Activated CD4-positive, alpha-beta T cell treated with anti-CD3 and anti-CD28 coated beads for 36 hours (primary cell): Measurements from ENCODE around the gene KIF23. TPM values are rescaled to one million over a fixed set of nuclear protein-coding genes. Genes with fewer than 3 reads are reported as not detected.
"Not testable (repeated sequence)": the region's sequence is repeated elsewhere in the genome, so short reads cannot be mapped to it uniquely, and the experiment has no call there.

Source experiments
- ATAC-seq: fragments of 200-7000 bp; cut with Tn5 transposase; one replicate; pipeline ENCODE4 v1.10.0; 2021; ENCODE audit warnings: mild to moderate bottlenecking, moderate library complexity
- CTCF ChIA-PET: fragments of 350-600 bp; sonication (Branson Sonifier 250); formaldehyde crosslinking; loops from one replicate; lab custom pipeline; 2021; ENCODE audit warnings: antibody characterized with exemption; lab: Charles Lee
- POLR2A ChIA-PET: fragments of 350-600 bp; sonication (Branson Sonifier 250); formaldehyde crosslinking; loops from one replicate; lab custom pipeline; 2021; ENCODE audit warnings: antibody characterized with exemption, inconsistent platforms; lab: Charles Lee
- DNase-seq: peaks from one replicate; pipeline ENCODE4 v3.0.0-alpha.2; 2020
- H3K27ac Mint-ChIP-seq: one replicate; pipeline ENCODE4 v1.8.0; 2021; ENCODE audit warnings: mixed read lengths
- H3K27me3 Mint-ChIP-seq: one replicate; pipeline ENCODE4 v1.8.0; 2021; ENCODE audit warnings: mixed read lengths
- H3K36me3 Mint-ChIP-seq: one replicate; pipeline ENCODE4 v1.8.0; 2021; ENCODE audit warnings: low read depth, mixed read lengths
- H3K4me1 Mint-ChIP-seq: one replicate; pipeline ENCODE4 v1.8.0; 2021; ENCODE audit warnings: mixed read lengths
- H3K4me3 Mint-ChIP-seq: one replicate; pipeline ENCODE4 v1.8.0; 2021; ENCODE audit warnings: mild to moderate bottlenecking, moderate library complexity, mixed read lengths
- H3K9me3 Mint-ChIP-seq: one replicate; pipeline ENCODE4 v1.8.0; 2021; ENCODE audit warnings: low read depth, mixed read lengths
- intact Hi-C, 2 experiments: fragments of 100-400 bp; cut with DNase I in 1 of 2; cut with micrococcal nuclease in 1 of 2; formaldehyde crosslinking; loops; one replicate each; pipeline versions ENCODE4 v1.14.2 to v1.15.1; 2022 to 2024; cut with DNase I, micrococcal nuclease
- total RNA-seq, 2 experiments: library from RNA; stranded (reverse); gene quantifications; one replicate each; pipeline ENCODE4 v1.2.3, GENCODE V29; 2021

The KIF23 gene
- total RNA-seq, 2 experiments from 2014 or later, result 47.2 to 48.0 TPM

DNA sequence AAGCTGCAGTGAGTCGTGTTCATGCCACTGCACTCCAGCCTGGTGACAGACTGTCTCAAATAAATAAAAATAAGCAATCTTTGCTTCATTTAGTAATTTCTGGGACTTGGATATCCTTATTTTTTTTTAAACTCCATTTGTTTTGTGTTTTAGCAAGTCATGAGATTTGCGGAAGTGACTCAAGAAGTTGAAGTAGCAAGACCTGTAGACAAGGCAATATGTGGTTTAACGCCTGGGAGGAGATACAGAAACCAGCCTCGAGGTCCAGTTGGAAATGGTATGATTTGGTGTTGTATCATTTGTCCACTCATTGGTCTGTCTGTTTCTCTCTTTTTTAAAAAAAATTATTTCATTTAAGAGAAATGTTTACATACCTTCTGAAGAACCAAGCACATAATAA lies 21.8 kb downstream of the KIF23 start:
- intact Hi-C loops, result no loop called here
- no peak overlapping the region for H3K27ac Mint-ChIP-seq
- ATAC-seq (no peak), DNase-seq (no peak)
- H3K36me3 Mint-ChIP-seq, result peaks cover 52% of the 10 kb centered on the region
- ChIA-PET POLR2A (no interaction called here), CTCF (interaction anchor here (0.6 kb wide), 1 partner anchor 16 kb away, joined by 3 read pairs; no protein-coding TSS in a partner anchor)
- H3K4me1 Mint-ChIP-seq, result no peaks in the 10 kb centered on the region
- H3K27me3 Mint-ChIP-seq, result no peaks in the 10 kb centered on the region
- H3K4me3 Mint-ChIP-seq, result no peak overlapping the region
- no peaks in the 10 kb centered on the region for H3K9me3 Mint-ChIP-seq

DNA sequence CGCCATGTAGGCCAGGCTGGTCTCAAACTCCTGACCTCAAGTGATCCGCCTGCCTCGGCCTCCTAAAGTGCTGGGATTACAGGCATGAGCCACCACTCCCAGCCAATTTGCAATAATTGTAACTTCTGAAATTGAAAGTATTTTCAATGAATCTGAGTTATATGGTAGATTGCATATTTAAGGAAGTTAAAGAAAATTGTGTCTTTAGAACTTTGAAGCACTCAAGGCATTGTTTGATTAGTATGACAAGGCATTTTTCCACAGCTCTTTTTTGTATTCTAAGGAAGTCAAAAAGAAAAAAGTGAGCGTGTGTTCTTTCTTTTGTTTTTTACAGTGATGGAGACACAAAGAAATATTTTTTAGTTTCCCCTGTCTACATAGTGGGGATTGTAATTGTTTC lies 22.8 kb downstream of the KIF23 start:
- intact Hi-C loops, result no loop called here
- ChIA-PET POLR2A (no interaction called here), CTCF (interaction anchor here (0.6 to 1.1 kb wide), 2 partner anchors 15 to 28 kb away, joined by 3 read pairs; no protein-coding TSS in a partner anchor)
- Mint-ChIP-seq H3K36me3 (peaks cover 54% of the 10 kb centered on the region), H3K27ac (no peak overlapping the region), H3K4me3 (no peak overlapping the region), H3K27me3 (no peaks in the 10 kb centered on the region), H3K4me1 (no peaks in the 10 kb centered on the region), H3K9me3 (no peaks in the 10 kb centered on the region)
- no peak for DNase-seq
- no peak for ATAC-seq

GRCh38 chr15:69439623-69440022 lies 25.5 kb downstream of the KIF23 start:
- DNase-seq (no peak), ATAC-seq (no peak)
- H3K9me3 Mint-ChIP-seq, result no peaks in the 10 kb centered on the region
- no peak overlapping the region for H3K27ac Mint-ChIP-seq
- ChIA-PET CTCF (interaction anchor here (0.7 kb wide), 1 partner anchor 23 kb away, joined by 3 read pairs; no protein-coding TSS in a partner anchor), POLR2A (no interaction called here)
- intact Hi-C loops, result loop anchor here in 1 of 2 experiments (10.0 kb wide), 1 partner anchor 625 kb away; no protein-coding TSS in a partner anchor
- peaks cover 18% of the 10 kb centered on the region for H3K4me1 Mint-ChIP-seq
- H3K36me3 Mint-ChIP-seq, result peaks cover 60% of the 10 kb centered on the region
- no peak overlapping the region for H3K4me3 Mint-ChIP-seq
- H3K27me3 Mint-ChIP-seq, result no peaks in the 10 kb centered on the region

- no peak overlapping the region for H3K4me3 Mint-ChIP-seq
- no peaks in the 10 kb centered on the region for H3K27me3 Mint-ChIP-seq
- ATAC-seq, result peak; percentile 96
- peaks cover 18% of the 10 kb centered on the region for H3K4me1 Mint-ChIP-seq
- peak overlapping the region; percentile 72 for H3K27ac Mint-ChIP-seq
- H3K9me3 Mint-ChIP-seq, result no peaks in the 10 kb centered on the region
- intact Hi-C loops, result loop anchor here (1.0 to 10.0 kb wide), 2 partner anchors 9 to 628 kb away; partner anchors contain the start of gene RPLP1 (in 1 of the 2)
- POLR2A ChIA-PET, result interaction anchor here (0.9 to 1.3 kb wide), 2 partner anchors 9 to 13 kb away, joined by 3 to 26 read pairs; partner anchors contain the start of gene RPLP1
- CTCF ChIA-PET, result no interaction called here
- DNase-seq, result no peak
- H3K36me3 Mint-ChIP-seq, result peaks cover 57% of the 10 kb centered on the region
These were observed 29.0 kb downstream of the KIF23 start for GRCh38 chr15:69443032-69443611.

GRCh38 chr15:69444686-69445085 lies 30.5 kb downstream of the KIF23 start:
- DNase-seq (no peak), ATAC-seq (no peak)
- Mint-ChIP-seq H3K4me3 (no peak overlapping the region), H3K27me3 (no peaks in the 10 kb centered on the region), H3K27ac (no peak overlapping the region), H3K9me3 (no peaks in the 10 kb centered on the region), H3K36me3 (peaks cover 52% of the 10 kb centered on the region), H3K4me1 (peaks cover 18% of the 10 kb centered on the region)
- intact Hi-C loops, result loop anchor here in 1 of 2 experiments (10.0 kb wide), 1 partner anchor 630 kb away; no protein-coding TSS in a partner anchor
- CTCF ChIA-PET, result no interaction called here
- POLR2A ChIA-PET, result no interaction called here

- Mint-ChIP-seq H3K4me3 (no peak overlapping the region), H3K27ac (no peak overlapping the region), H3K9me3 (no peaks in the 10 kb centered on the region), H3K36me3 (peaks cover 35% of the 10 kb centered on the region), H3K27me3 (no peaks in the 10 kb centered on the region), H3K4me1 (peaks cover 21% of the 10 kb centered on the region)
- POLR2A ChIA-PET, result no interaction called here
- no peak for DNase-seq
- no peak for ATAC-seq
- CTCF ChIA-PET, result interaction anchor here (0.5 to 1.3 kb wide), 4 partner anchors 15 to 276 kb away, joined by 3 to 4 read pairs (median 4); no protein-coding TSS in a partner anchor
- intact Hi-C loops, result loop anchor here in 1 of 2 experiments (10.0 kb wide), 1 partner anchor 632 kb away; no protein-coding TSS in a partner anchor
These were observed 32.8 kb downstream of the KIF23 start for GRCh38 chr15:69446953-69447352.

DNA sequence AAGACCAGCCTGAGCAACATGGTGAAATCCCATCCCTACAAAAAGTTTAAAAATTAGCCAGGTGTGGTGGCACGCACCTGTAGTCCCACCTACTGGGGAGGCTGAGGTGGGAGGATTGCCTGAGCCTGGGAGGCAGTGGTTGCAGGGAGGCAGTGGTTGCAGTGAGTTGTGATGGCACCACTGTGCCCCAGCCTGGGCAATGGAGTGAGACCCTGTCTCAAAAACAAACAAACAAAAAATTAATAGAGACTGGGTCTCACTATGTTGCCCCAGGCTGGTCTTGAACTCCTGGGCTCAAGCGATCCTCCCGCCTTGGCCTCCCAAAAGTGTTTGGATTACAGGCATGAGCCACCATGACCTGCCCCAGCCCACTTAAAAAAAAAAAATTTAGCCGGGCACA lies 36.1 kb downstream of the KIF23 start:
- ATAC-seq, H3K4me3 Mint-ChIP-seq, H3K27me3 Mint-ChIP-seq, DNase-seq, H3K9me3 Mint-ChIP-seq, POLR2A ChIA-PET, H3K27ac Mint-ChIP-seq: not testable (repeated sequence)
- intact Hi-C loops, result loop anchor here in 1 of 2 experiments (5.0 kb wide), 2 partner anchors 1173 to 1312 kb away; partner anchors contain the start of genes FEM1B and UACA
- CTCF ChIA-PET, result interaction anchor here (3.5 kb wide), 1 partner anchor 12 kb away, joined by 41 read pairs; no protein-coding TSS in a partner anchor
- Mint-ChIP-seq H3K36me3 (peaks cover 46% of the 10 kb centered on the region), H3K4me1 (peaks cover 12% of the 10 kb centered on the region)

DNA sequence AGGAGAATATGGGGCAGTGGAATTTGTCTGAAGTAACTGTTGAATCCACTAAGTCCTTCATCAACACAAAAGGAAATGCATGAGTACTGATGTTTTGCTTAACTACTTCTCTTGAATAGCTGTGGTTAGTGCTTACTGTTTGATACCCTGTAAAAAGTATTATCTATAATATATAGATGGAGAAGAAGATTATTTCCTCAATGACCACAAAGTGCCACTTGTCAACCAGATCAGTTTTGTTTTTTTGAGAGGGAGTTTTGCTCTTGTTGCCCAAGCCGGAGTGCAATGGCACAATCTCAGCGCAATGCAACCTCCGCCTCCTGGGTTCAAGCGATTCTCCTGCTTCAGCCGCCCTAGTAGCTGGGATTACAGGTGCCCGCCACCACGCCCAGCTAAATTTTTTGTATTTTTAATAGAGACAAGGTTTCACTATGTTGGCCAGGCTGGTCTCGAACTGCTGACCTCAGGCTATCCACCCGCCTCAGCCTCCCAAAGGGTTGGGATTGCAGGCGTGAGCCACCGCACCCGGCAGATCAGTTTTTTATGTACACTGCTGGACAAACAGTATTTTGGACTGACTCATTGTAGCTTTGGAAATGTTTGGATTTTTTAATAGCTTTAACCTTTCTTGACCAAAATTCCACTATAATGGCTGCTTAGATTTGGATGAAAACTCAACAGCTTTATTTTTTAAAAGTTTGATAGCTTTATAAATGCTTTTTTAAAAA lies 37.0 kb downstream of the KIF23 start:
- peak overlapping the region; percentile 99 for H3K27ac Mint-ChIP-seq
- intact Hi-C loops, result loop anchor here in 1 of 2 experiments (5.0 kb wide), 2 partner anchors 1174 to 1311 kb away; partner anchors contain the start of genes FEM1B and UACA
- POLR2A ChIA-PET, result interaction anchor here (0.7 to 4.1 kb wide), 4 partner anchors 8 to 393 kb away, joined by 3 to 26 read pairs (median 22); partner anchors contain the start of gene KIF23
- no peak for DNase-seq
- ATAC-seq, result no peak
- CTCF ChIA-PET, result interaction anchor here (0.6 to 3.5 kb wide), 4 partner anchors 11 to 152 kb away, joined by 3 to 41 read pairs (median 14); no protein-coding TSS in a partner anchor
- no peaks in the 10 kb centered on the region for H3K9me3 Mint-ChIP-seq
- H3K4me3 Mint-ChIP-seq, result peak overlapping the region; percentile 91
- peaks cover 22% of the 10 kb centered on the region for H3K4me1 Mint-ChIP-seq
- H3K27me3 Mint-ChIP-seq, result no peaks in the 10 kb centered on the region
- H3K36me3 Mint-ChIP-seq, result peaks cover 48% of the 10 kb centered on the region

DNA sequence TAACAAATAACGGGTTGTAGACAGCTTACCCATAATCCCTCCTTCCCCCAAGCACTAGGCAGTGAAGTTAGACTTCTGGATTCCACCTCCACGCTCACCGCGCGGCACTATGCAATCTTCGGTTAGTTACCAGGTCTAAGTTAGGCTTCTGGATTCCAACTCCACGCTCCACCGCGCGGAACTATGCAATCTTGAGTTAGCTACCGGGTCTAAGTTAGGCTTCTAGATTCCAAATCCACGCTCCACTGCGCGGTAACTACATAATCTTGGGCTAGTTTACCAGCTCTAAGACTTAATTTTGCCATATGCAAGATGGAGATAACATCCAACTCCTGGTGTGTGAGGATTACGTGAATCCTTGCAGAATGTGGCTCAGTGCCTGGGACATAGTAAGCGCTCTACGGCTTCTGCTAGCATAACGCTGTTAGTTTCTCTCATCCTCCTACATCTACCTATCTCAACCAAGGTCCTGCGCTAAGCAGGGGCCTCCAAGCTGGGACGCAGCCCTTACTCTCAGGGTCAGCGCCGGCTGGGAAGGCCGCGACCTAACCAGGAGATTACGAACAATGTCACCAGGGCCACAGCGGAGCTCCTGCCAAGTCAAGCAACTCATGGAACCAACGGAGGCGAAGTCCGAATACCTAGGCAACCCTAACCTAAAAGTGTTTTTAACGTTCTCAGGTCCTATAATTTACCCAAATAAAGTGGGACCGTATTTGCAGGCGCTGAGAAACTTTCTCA lies 38.0 kb downstream of the KIF23 start:
- H3K27me3 Mint-ChIP-seq, result no peaks in the 10 kb centered on the region
- H3K27ac Mint-ChIP-seq, result peak overlapping the region; percentile 99
- H3K9me3 Mint-ChIP-seq, result no peaks in the 10 kb centered on the region
- DNase-seq, result peak; percentile 58
- peak; percentile 37 for ATAC-seq
- ChIA-PET POLR2A (interaction anchor here (0.5 to 4.1 kb wide), 9 partner anchors 9 to 1096 kb away, joined by 3 to 43 read pairs (median 6); partner anchors contain the start of genes GLCE and KIF23), CTCF (interaction anchor here (0.7 to 3.5 kb wide), 5 partner anchors 10 to 1084 kb away, joined by 3 to 41 read pairs (median 7); no protein-coding TSS in a partner anchor)
- H3K4me1 Mint-ChIP-seq, result peaks cover 24% of the 10 kb centered on the region
- peak overlapping the region; percentile 91 for H3K4me3 Mint-ChIP-seq
- peaks cover 50% of the 10 kb centered on the region for H3K36me3 Mint-ChIP-seq
- intact Hi-C loops, result loop anchor here (1.0 to 5.0 kb wide), 9 partner anchors 9 to 1310 kb away; partner anchors contain the start of genes GLCE (in 2 of the 2), KIF23 (in 2 of the 2), FEM1B (in 1 of the 2) and UACA (in 1 of the 2)
